WTC11 (cell line): Measurements from ENCODE around the gene CPD. TPM values are rescaled to one million over a fixed set of nuclear protein-coding genes. Genes with fewer than 3 reads are reported as not detected.
"Not testable (repeated sequence)": the region's sequence is repeated elsewhere in the genome, so short reads cannot be mapped to it uniquely, and the experiment has no call there.

Experiments used
- ATAC-seq: fragments of 200-7000 bp; cut with Tn5 transposase; 2 replicates; pipeline ENCODE4 v1.10.0; 2021; ENCODE audit warnings: mild to moderate bottlenecking, moderate library complexity
- CTCF ChIA-PET: fragments of 300-600 bp; sonication (Branson Sonifier 250); formaldehyde crosslinking; loops from one replicate; lab custom pipeline; 2021; ENCODE audit warnings: antibody characterized with exemption; lab: Charles Lee
- POLR2A ChIA-PET: fragments of 350-600 bp; sonication (Branson Sonifier 250); formaldehyde crosslinking; loops from one replicate; lab custom pipeline; 2021; ENCODE audit warnings: antibody characterized with exemption; lab: Charles Lee
- DNase-seq: peaks from one replicate; pipeline ENCODE4 v3.0.0; 2021; ENCODE audit warnings: low spot score
- H3K27ac Mint-ChIP-seq: 2 replicates; pipeline ENCODE4 v1.8.0; 2021; ENCODE audit warnings: mixed read lengths
- H3K27me3 Mint-ChIP-seq: 2 replicates; pipeline ENCODE4 v1.8.0; 2021; ENCODE audit warnings: low read depth, mild to moderate bottlenecking, moderate library complexity, mixed read lengths
- H3K36me3 Mint-ChIP-seq: 2 replicates; pipeline ENCODE4 v1.8.0; 2021; ENCODE audit warnings: mixed read lengths
- H3K4me1 Mint-ChIP-seq: 2 replicates; pipeline ENCODE4 v1.8.0; 2022; ENCODE audit warnings: mixed read lengths
- H3K4me3 Mint-ChIP-seq: 2 replicates; pipeline ENCODE4 v1.8.0; 2021; ENCODE audit warnings: mild to moderate bottlenecking, moderate library complexity, mixed read lengths
- H3K9me3 Mint-ChIP-seq: 2 replicates; pipeline ENCODE4 v1.8.0; 2021; ENCODE audit warnings: mixed read lengths
- ELF4 ChIP-seq: sonication (generic); formaldehyde crosslinking; IDR thresholded peaks from 2 replicates; pipeline ENCODE4 v1.8.1; 2022; ENCODE audit warnings: low read depth, mild to moderate bottlenecking, moderate library complexity, missing genetic modification reagents
- ERG ChIP-seq: fragments of 250-450 bp; sonication (Bioruptor Pico); IDR thresholded peaks from 2 replicates; pipeline ENCODE4 v1.8.0; 2021; ENCODE audit warnings: mild to moderate bottlenecking
- FOXJ3 ChIP-seq: sonication (generic); formaldehyde crosslinking; IDR thresholded peaks from 2 replicates; pipeline ENCODE4 v1.9.0; 2021; ENCODE audit warnings: missing genetic modification reagents, mild to moderate bottlenecking, borderline replicate concordance
- FOXP1 ChIP-seq: sonication (generic); formaldehyde crosslinking; IDR thresholded peaks from 2 replicates; pipeline ENCODE4 v1.8.0; 2022; ENCODE audit warnings: missing genetic modification reagents, mild to moderate bottlenecking, moderate library complexity, borderline replicate concordance
- GABPB1 ChIP-seq: sonication (generic); formaldehyde crosslinking; IDR thresholded peaks from 2 replicates; pipeline ENCODE4 v1.8.1; 2023; ENCODE audit warnings: mild to moderate bottlenecking, missing genetic modification reagents
- IRF2 ChIP-seq: sonication (generic); formaldehyde crosslinking; IDR thresholded peaks from 2 replicates; pipeline ENCODE4 v1.8.0; 2022; ENCODE audit warnings: low read depth, missing genetic modification reagents, borderline replicate concordance
- JUN ChIP-seq: sonication (generic); formaldehyde crosslinking; IDR thresholded peaks from 2 replicates; pipeline ENCODE4 v1.8.0; 2023; ENCODE audit warnings: mild to moderate bottlenecking, missing genetic modification reagents
- MLX ChIP-seq: sonication (generic); formaldehyde crosslinking; IDR thresholded peaks from 2 replicates; pipeline ENCODE4 v1.8.1; 2023; ENCODE audit warnings: mild to moderate bottlenecking, missing genetic modification reagents, moderate library complexity
- MXD4 ChIP-seq: fragments of 250-450 bp; sonication (Bioruptor Pico); IDR thresholded peaks from 2 replicates; pipeline ENCODE4 v1.8.0; 2021; ENCODE audit warnings: mild to moderate bottlenecking, moderate library complexity, borderline replicate concordance
- PRRX2 ChIP-seq: fragments of 250-450 bp; sonication (Bioruptor Pico); IDR thresholded peaks from 2 replicates; pipeline ENCODE4 v1.8.0; 2021; ENCODE audit warnings: mild to moderate bottlenecking
- SOX15 ChIP-seq: fragments of 250-450 bp; sonication (Bioruptor Pico); IDR thresholded peaks from 2 replicates; pipeline ENCODE4 v1.9.0; 2021; ENCODE audit warnings: mild to moderate bottlenecking
- SP1 ChIP-seq: sonication (generic); formaldehyde crosslinking; conservative IDR thresholded peaks from 2 replicates; pipeline ENCODE4 v1.8.1; 2022; ENCODE audit warnings: missing genetic modification reagents
- STAT6 ChIP-seq: sonication (generic); formaldehyde crosslinking; conservative IDR thresholded peaks from 2 replicates; pipeline ENCODE4 v1.8.1; 2023; ENCODE audit warnings: mild to moderate bottlenecking, low read depth, missing genetic modification reagents, moderate library complexity
- ZBTB21 ChIP-seq: sonication (generic); formaldehyde crosslinking; IDR thresholded peaks from 2 replicates; pipeline ENCODE4 v1.8.1; 2023; ENCODE audit warnings: mild to moderate bottlenecking, missing genetic modification reagents, borderline replicate concordance
- ZNF423 ChIP-seq: fragments of 250-450 bp; sonication (Bioruptor Pico); IDR thresholded peaks from 2 replicates; pipeline ENCODE4 v2.1.2; 2022; ENCODE audit warnings: mild to moderate bottlenecking, moderate library complexity
- ZNF671 ChIP-seq: fragments of 250-450 bp; sonication (Bioruptor Pico); IDR thresholded peaks from 2 replicates; pipeline ENCODE4 v1.8.0; 2021; ENCODE audit warnings: mild to moderate bottlenecking
- total RNA-seq: library from RNA; stranded (reverse); gene quantifications from 3 replicates; pipeline ENCODE4 v1.2.3, GENCODE V29; 2021
- TF ChIP-seq, protein P1 (sequence below): fragments of 250-450 bp; sonication (Bioruptor Pico); conservative IDR thresholded peaks from 2 replicates; pipeline ENCODE4 v1.9.0; 2021; ENCODE audit warnings: mild to moderate bottlenecking
- TF ChIP-seq, protein P2 (sequence below): fragments of 250-450 bp; sonication (Bioruptor Pico); IDR thresholded peaks from 2 replicates; pipeline ENCODE4 v2.1.2; 2022; ENCODE audit warnings: mild to moderate bottlenecking, moderate library complexity

The CPD gene
- total RNA-seq, 1 experiment from 2014 or later: 36.1 TPM

- peaks cover 15% of the 10 kb centered on the region for H3K27me3 Mint-ChIP-seq
- ChIA-PET CTCF (no interaction called here), POLR2A (no interaction called here)
- 0 out of 2 replicates have a peak, but pooled peaks cover 4% of the 10 kb centered on the region for H3K4me1 Mint-ChIP-seq
- TF ChIP-seq PRRX2 (CRISPR knock-in tag) (no peak), MLX (CRISPR knock-in tag) (no peak), STAT6 (CRISPR knock-in tag) (no peak), ZNF423 (no peak), FOXP1 (CRISPR knock-in tag) (no peak)
- TF ChIP-seq, protein P1, sequence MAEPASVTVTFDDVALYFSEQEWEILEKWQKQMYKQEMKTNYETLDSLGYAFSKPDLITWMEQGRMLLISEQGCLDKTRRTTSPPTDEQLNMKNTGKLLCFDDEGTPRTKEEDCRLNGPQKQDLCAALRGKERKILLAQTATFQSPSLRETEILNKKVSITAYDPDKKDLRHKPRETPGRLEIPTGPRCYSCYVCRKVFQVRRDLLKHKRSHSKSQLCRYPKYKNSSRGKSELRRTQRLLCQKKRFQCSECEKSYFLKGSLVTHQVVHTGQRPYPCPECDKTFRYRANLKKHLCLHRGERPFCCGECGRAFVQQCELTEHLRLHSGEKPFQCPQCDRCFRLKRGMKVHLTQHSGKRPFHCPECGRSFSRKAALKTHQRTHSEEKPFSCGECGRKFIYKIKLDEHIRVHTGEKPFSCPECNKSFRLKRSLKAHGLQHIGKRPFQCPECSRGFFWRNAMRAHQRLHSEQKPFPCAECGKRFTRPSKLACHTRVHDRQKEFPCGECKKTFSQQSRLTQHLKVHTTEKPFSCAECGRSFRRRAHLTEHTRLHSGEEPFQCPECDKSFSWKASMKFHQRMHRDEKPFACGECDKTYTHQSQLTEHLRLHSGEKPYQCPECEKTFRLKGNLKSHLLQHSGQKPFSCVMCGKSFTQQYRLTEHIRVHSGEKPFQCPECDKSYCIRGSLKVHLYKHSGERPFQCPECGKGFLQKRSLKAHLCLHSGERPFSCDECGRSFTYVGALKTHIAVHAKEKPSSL (CRISPR knock-in tag): no peak
- TF ChIP-seq, all 79 proteins: peak for 0
- H3K36me3 Mint-ChIP-seq: no peaks in the 10 kb centered on the region
- DNase-seq (no peak), ATAC-seq (no peak)
- no peak overlapping the region for H3K27ac Mint-ChIP-seq
- no peaks in the 10 kb centered on the region for H3K9me3 Mint-ChIP-seq
- H3K4me3 Mint-ChIP-seq: no peak overlapping the region
These were observed 34.4 kb downstream of the CPD start for GRCh38 chr17:30413109-30413508.

DNA sequence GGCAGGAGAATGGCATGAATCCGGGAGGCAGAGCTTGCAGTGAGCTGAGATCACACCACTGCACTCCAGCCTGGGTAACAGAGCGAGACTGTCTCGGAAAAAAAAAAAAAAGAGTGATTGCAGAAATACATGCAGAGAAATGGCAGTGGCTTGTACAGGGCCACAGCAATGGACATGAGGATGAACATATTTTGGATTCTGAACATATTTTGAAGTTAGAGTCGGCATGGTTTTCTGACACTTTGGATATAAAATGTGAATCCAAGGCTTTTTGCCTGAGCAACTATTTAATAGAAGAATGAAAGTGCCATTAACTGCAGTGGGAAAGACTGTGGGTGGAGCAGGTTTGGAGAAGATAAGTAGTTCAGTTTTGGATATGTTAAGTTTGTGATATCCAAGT is 35.8 kb downstream of the CPD start:
- CTCF ChIA-PET: no interaction called here
- H3K27ac Mint-ChIP-seq: no peak overlapping the region
- peaks cover 6% of the 10 kb centered on the region for H3K27me3 Mint-ChIP-seq
- H3K4me3 Mint-ChIP-seq: no peak overlapping the region
- 0 out of 2 replicates have a peak, but pooled peaks cover 4% of the 10 kb centered on the region for H3K4me1 Mint-ChIP-seq
- no peak for TF ChIP-seq IRF2
- TF ChIP-seq MXD4: no peak
- TF ChIP-seq, protein P2, sequence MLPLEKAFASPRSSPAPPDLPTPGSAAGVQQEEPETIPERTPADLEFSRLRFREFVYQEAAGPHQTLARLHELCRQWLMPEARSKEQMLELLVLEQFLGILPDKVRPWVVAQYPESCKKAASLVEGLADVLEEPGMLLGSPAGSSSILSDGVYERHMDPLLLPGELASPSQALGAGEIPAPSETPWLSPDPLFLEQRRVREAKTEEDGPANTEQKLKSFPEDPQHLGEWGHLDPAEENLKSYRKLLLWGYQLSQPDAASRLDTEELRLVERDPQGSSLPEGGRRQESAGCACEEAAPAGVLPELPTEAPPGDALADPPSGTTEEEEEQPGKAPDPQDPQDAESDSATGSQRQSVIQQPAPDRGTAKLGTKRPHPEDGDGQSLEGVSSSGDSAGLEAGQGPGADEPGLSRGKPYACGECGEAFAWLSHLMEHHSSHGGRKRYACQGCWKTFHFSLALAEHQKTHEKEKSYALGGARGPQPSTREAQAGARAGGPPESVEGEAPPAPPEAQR (CRISPR knock-in tag): no peak
- no peak for TF ChIP-seq ZNF671 (CRISPR knock-in tag)
- ATAC-seq: no peak
- H3K9me3 Mint-ChIP-seq: no peaks in the 10 kb centered on the region
- no peaks in the 10 kb centered on the region for H3K36me3 Mint-ChIP-seq
- POLR2A ChIA-PET: no interaction called here
- DNase-seq: no peak

- ChIA-PET POLR2A (no interaction called here), CTCF (interaction anchor here (0.9 kb wide), 1 partner anchor 75 kb away, joined by 3 read pairs; no protein-coding TSS in a partner anchor)
- H3K4me3 Mint-ChIP-seq: no peak overlapping the region
- H3K27me3 Mint-ChIP-seq: no peaks in the 10 kb centered on the region; the same call in 1 of the 2 replicates
- no peak for DNase-seq
- H3K27ac Mint-ChIP-seq: no peak overlapping the region
- TF ChIP-seq SOX15 (CRISPR knock-in tag) (no peak), JUN (CRISPR knock-in tag) (no peak), FOXJ3 (CRISPR knock-in tag) (no peak), ZBTB21 (CRISPR knock-in tag) (no peak), SP1 (no peak), ELF4 (CRISPR knock-in tag) (no peak), ERG (CRISPR knock-in tag) (no peak), GABPB1 (no peak)
- no peaks in the 10 kb centered on the region for H3K36me3 Mint-ChIP-seq
- 0 out of 2 replicates have a peak, but pooled peaks cover 4% of the 10 kb centered on the region for H3K4me1 Mint-ChIP-seq
- no peaks in the 10 kb centered on the region for H3K9me3 Mint-ChIP-seq
- no peak for ATAC-seq
These were observed 36.8 kb downstream of the CPD start for GRCh38 chr17:30415491-30415890.

- H3K4me1 Mint-ChIP-seq, H3K36me3 Mint-ChIP-seq, DNase-seq, CTCF ChIA-PET, H3K9me3 Mint-ChIP-seq, H3K4me3 Mint-ChIP-seq, ATAC-seq, H3K27me3 Mint-ChIP-seq, POLR2A ChIA-PET, H3K27ac Mint-ChIP-seq: not testable (repeated sequence)
These were observed 39.3 kb downstream of the CPD start for GRCh38 chr17:30418070-30418469.
